IMR-90 (cell line): ENCODE results near the gene GRB10. TPM values are rescaled to one million over a fixed set of nuclear protein-coding genes. Genes with fewer than 3 reads are reported as not detected.

Source experiments
- ATAC-seq: fragments of 200-7000 bp; cut with Tn5 transposase; 2 replicates; pipeline ENCODE4 v1.9.1; 2020; ENCODE audit warnings: low read depth, mild to moderate bottlenecking, moderate library complexity
- BruUV-seq: library from RNA; stranded (reverse); fragments of 400-500 nt; replicated peaks from 2 replicates; lab custom pipeline; 2021; lab: Mats Ljungman, UMichigan
- CTCF ChIA-PET: fragments of 300-600 bp; formaldehyde crosslinking; extraction: SDS; loops from one replicate; lab custom pipeline; 2021; ENCODE audit warnings: antibody characterized with exemption; lab: Yijun Ruan, JAX
- POLR2A ChIA-PET: fragments of 300-600 bp; sonication (Branson Sonifier 250); formaldehyde crosslinking; loops from one replicate; lab custom pipeline; 2022; ENCODE audit warnings: antibody characterized with exemption; ENCODE audit not compliant: unreplicated experiment; lab: Charles Lee
- DNase-seq: peaks from one replicate; pipeline ENCODE4 v3.0.0; 2013
- H2AFZ ChIP-seq: replicated peaks from 2 replicates; pipeline ENCODE3; 2013; ENCODE audit warnings: low read length, mild to moderate bottlenecking; ENCODE audit not compliant: poor library complexity
- H2AK5ac ChIP-seq: 2 replicates; pipeline ENCODE4 v1.6.1; 2013; ENCODE audit warnings: low read depth, low read length, inconsistent platforms
- H2AK9ac ChIP-seq: replicated peaks from 2 replicates; pipeline ENCODE3; 2013; ENCODE audit warnings: mild to moderate bottlenecking, low read depth, low read length, moderate library complexity; ENCODE audit not compliant: poor library complexity
- H2BK120ac ChIP-seq: 2 replicates; pipeline ENCODE4 v1.6.1; 2013; ENCODE audit warnings: low read depth, low read length, inconsistent platforms
- H2BK15ac ChIP-seq: 3 replicates; pipeline ENCODE4 v1.6.1; 2013; ENCODE audit warnings: low read depth, low read length, inconsistent platforms
- H2BK20ac ChIP-seq: 2 replicates; pipeline ENCODE4 v1.6.1; 2013; ENCODE audit warnings: low read depth, mild to moderate bottlenecking, inconsistent platforms, low read length, moderate library complexity
- H2BK5ac ChIP-seq: 2 replicates; pipeline ENCODE4 v1.6.1; 2013; ENCODE audit warnings: mild to moderate bottlenecking, low read depth, low read length, inconsistent platforms; ENCODE audit not compliant: poor library complexity, severe bottlenecking
- H3K14ac ChIP-seq: replicated peaks from 2 replicates; pipeline ENCODE4 v1.6.1; 2013; ENCODE audit warnings: low read depth, low read length, inconsistent platforms
- H3K18ac ChIP-seq: 2 replicates; pipeline ENCODE4 v1.6.1; 2013; ENCODE audit warnings: low read depth, low read length, control low read depth
- H3K23ac ChIP-seq: 2 replicates; pipeline ENCODE4 v1.6.1; 2013; ENCODE audit warnings: low read depth, low read length, inconsistent platforms
- H3K27ac ChIP-seq: 2 replicates; pipeline ENCODE4 v1.5.1; 2013; ENCODE audit warnings: mild to moderate bottlenecking, control low read depth, low read length; ENCODE audit not compliant: insufficient read depth
- H3K27me3 ChIP-seq: 2 replicates; pipeline ENCODE4 v1.6.1; 2013; ENCODE audit warnings: low read length; ENCODE audit not compliant: control insufficient read depth, insufficient read depth
- H3K36me3 ChIP-seq: 2 replicates; pipeline ENCODE4 v1.6.1; 2013; ENCODE audit warnings: low read length, mixed read lengths; ENCODE audit not compliant: control insufficient read depth, insufficient read depth
- H3K4ac ChIP-seq: 2 replicates; pipeline ENCODE4 v1.6.1; 2013; ENCODE audit warnings: low read depth, low read length, inconsistent platforms
- H3K4me1 ChIP-seq: 2 replicates; pipeline ENCODE4 v1.6.1; 2013; ENCODE audit warnings: low read length, mixed read lengths; ENCODE audit not compliant: control insufficient read depth, insufficient read depth
- H3K4me2 ChIP-seq: 2 replicates; pipeline ENCODE4 v1.6.1; 2013; ENCODE audit warnings: low read depth, mild to moderate bottlenecking, control low read depth, low read length, moderate library complexity
- H3K4me3 ChIP-seq: 2 replicates; pipeline ENCODE4 v1.5.1; 2013; ENCODE audit warnings: low read depth, mild to moderate bottlenecking, control low read depth, low read length, moderate library complexity; ENCODE audit not compliant: insufficient read depth
- H3K56ac ChIP-seq: 2 replicates; pipeline ENCODE4 v1.6.1; 2013; ENCODE audit warnings: low read length, inconsistent platforms; ENCODE audit not compliant: insufficient read depth; ENCODE audit errors: extremely low read depth
- H3K79me1 ChIP-seq, 2 experiments: 2 replicates each; pipeline ENCODE4 v1.6.1; 2013; ENCODE audit warnings: low read length in 2 of 2, inconsistent platforms in 1 of 2, low read depth in 1 of 2
- H3K9ac ChIP-seq: 2 replicates; pipeline ENCODE4 v1.6.1; 2013; ENCODE audit warnings: low read depth, low read length, control low read depth
- H3K9me1 ChIP-seq: 2 replicates; pipeline ENCODE4 v1.6.1; 2013; ENCODE audit warnings: low read length, inconsistent platforms; ENCODE audit not compliant: insufficient read depth
- H3K9me3 ChIP-seq: 2 replicates; pipeline ENCODE4 v1.6.1; 2013; ENCODE audit warnings: low read length; ENCODE audit not compliant: control insufficient read depth, insufficient read depth
- H4K20me1 ChIP-seq: 2 replicates; pipeline ENCODE4 v1.6.1; 2013; ENCODE audit warnings: low read length, inconsistent platforms; ENCODE audit not compliant: insufficient read depth
- H4K5ac ChIP-seq: 2 replicates; pipeline ENCODE4 v1.6.1; 2013; ENCODE audit warnings: mild to moderate bottlenecking, low read depth, low read length, control low read depth
- H4K8ac ChIP-seq, 2 experiments: 2 replicates each; pipeline ENCODE4 v1.6.1; 2013; ENCODE audit warnings: low read depth in 2 of 2, low read length in 2 of 2, control low read depth in 1 of 2, inconsistent platforms in 1 of 2
- H4K91ac ChIP-seq: 2 replicates; pipeline ENCODE4 v1.6.1; 2013; ENCODE audit warnings: low read depth, low read length, inconsistent platforms; ENCODE audit not compliant: insufficient read depth
- BHLHE40 ChIP-seq: fragments of 150-350 bp; IDR thresholded peaks from 2 replicates; pipeline ENCODE4 v1.6.1; 2016; ENCODE audit warnings: mild to moderate bottlenecking, low read depth, low read length
- CEBPB ChIP-seq: IDR thresholded peaks from 2 replicates; pipeline ENCODE4 v1.6.1; 2012; ENCODE audit warnings: low read depth, low read length, improper control_type of control experiment
- CHD1 ChIP-seq: IDR thresholded peaks from 2 replicates; pipeline ENCODE4 v1.6.1; 2012; ENCODE audit warnings: low read depth, low read length, improper control_type of control experiment
- FOS ChIP-seq: fragments of 150-350 bp; IDR thresholded peaks from 2 replicates; pipeline ENCODE4 v1.6.1; 2016; ENCODE audit warnings: low read depth, low read length
- MAFK ChIP-seq: IDR thresholded peaks from 2 replicates; pipeline ENCODE4 v1.6.1; 2012; ENCODE audit warnings: low read depth, low read length, improper control_type of control experiment
- MAZ ChIP-seq: IDR thresholded peaks from 2 replicates; pipeline ENCODE4 v1.6.1; 2012; ENCODE audit warnings: low read depth, mild to moderate bottlenecking, low read length, improper control_type of control experiment, moderate library complexity, borderline replicate concordance
- MXI1 ChIP-seq: IDR thresholded peaks from 2 replicates; pipeline ENCODE4 v1.6.1; 2012; ENCODE audit warnings: low read depth, mild to moderate bottlenecking, low read length, moderate library complexity, borderline replicate concordance
- NFE2L2 ChIP-seq: fragments of 150-350 bp; IDR thresholded peaks from 2 replicates; pipeline ENCODE4 v1.6.1; 2016; ENCODE audit warnings: low read depth, mild to moderate bottlenecking, low read length
- POLR2A ChIP-seq: IDR thresholded peaks from 2 replicates; pipeline ENCODE4 v1.6.1; 2012; ENCODE audit warnings: mild to moderate bottlenecking, low read depth, low read length
- RAD21 ChIP-seq: IDR thresholded peaks from 2 replicates; pipeline ENCODE4 v1.6.1; 2012; ENCODE audit warnings: low read length, improper control_type of control experiment
- RCOR1 ChIP-seq: IDR thresholded peaks from 2 replicates; pipeline ENCODE4 v1.6.1; 2012; ENCODE audit warnings: mild to moderate bottlenecking, low read length, improper control_type of control experiment; ENCODE audit not compliant: insufficient replicate concordance
- RFX5 ChIP-seq: IDR thresholded peaks from 2 replicates; pipeline ENCODE4 v1.8.0; 2012; ENCODE audit warnings: low read depth, mild to moderate bottlenecking, low read length, moderate library complexity
- SMC3 ChIP-seq: fragments of 150-350 bp; IDR thresholded peaks from 2 replicates; pipeline ENCODE4 v1.6.1; 2016; ENCODE audit warnings: low read depth, mild to moderate bottlenecking, antibody characterized with exemption, low read length, moderate library complexity
- dilution Hi-C: fragments of 300-500 bp; cut with HindIII; formaldehyde crosslinking; loops from one replicate; pipeline ENCODE4 v1.14.3; 2018; ENCODE audit warnings: low sequenced_read_pairs; ENCODE audit not compliant: unreplicated experiment
- in situ Hi-C: fragments of 300-500 bp; cut with MboI; formaldehyde crosslinking; loops from 3 replicates; pipeline ENCODE4 v1.14.3; 2019; ENCODE audit warnings: low sequenced_read_pairs, inconsistent platforms, mixed read lengths
- intact Hi-C: fragments of 100-400 bp; cut with micrococcal nuclease; formaldehyde crosslinking; loops from 2 replicates; pipeline ENCODE4 v1.10.0; 2022
- polyA plus RNA-seq, 3 experiments: library from polyadenylated mRNA; depleted of rRNA; stranded (reverse); fragments of >200 nt; gene quantifications; 2 replicates each; pipeline ENCODE4 v1.2.3, GENCODE V29; 2012; ENCODE audit warnings: low replicate concordance in 1 of 3
- total RNA-seq: library from RNA; depleted of rRNA; stranded (reverse); fragments of >200 nt; gene quantifications from 2 replicates; pipeline ENCODE4 v1.2.3, GENCODE V29; 2012
- TF ChIP-seq, protein P1 (sequence below): fragments of 150-350 bp; IDR thresholded peaks from 2 replicates; pipeline ENCODE4 v1.6.1; 2017; ENCODE audit warnings: mild to moderate bottlenecking, antibody characterized with exemption, low read length, low read depth
- TF ChIP-seq, protein P2 (sequence below): fragments of 150-350 bp; IDR thresholded peaks from 2 replicates; pipeline ENCODE4 v1.6.1; 2016; ENCODE audit warnings: low read depth, mild to moderate bottlenecking, low read length, moderate library complexity, borderline replicate concordance
- TF ChIP-seq, protein P3 (sequence below): conservative IDR thresholded peaks from 2 replicates; pipeline ENCODE4 v1.5.1; 2012; ENCODE audit warnings: mild to moderate bottlenecking, low read depth, low read length, improper control_type of control experiment

Gene GRB10
- total and polyA plus RNA-seq, 2 of the 4 experiments (the other 2 are of a cell fraction): 6.3 to 15.1 TPM

DNA sequence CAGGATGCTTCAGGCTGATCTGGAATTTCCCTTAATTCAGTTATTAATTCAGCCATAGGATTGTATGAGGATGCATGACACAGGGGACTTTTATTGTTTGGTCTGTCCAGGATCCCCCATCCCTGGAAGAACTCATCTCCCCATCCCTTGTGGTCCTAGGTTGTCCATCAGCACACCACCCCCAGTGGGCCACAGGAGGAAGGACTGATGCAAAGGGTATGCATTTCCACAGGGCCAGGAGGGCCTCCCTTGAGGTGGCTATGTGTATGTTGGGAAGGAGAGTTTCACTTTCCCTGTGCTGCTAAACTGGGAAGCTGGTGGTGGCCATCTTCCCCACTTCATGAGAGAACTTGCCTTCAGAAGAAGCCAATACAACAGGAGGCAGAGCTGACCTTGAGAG, 44.6 kb upstream of the GRB10 start:
- H3K79me1 ChIP-seq: no peaks in the 10 kb centered on the region
- H4K8ac ChIP-seq: no peak overlapping the region; a peak in 1 of 4 replicates
- TF ChIP-seq, protein P1, sequence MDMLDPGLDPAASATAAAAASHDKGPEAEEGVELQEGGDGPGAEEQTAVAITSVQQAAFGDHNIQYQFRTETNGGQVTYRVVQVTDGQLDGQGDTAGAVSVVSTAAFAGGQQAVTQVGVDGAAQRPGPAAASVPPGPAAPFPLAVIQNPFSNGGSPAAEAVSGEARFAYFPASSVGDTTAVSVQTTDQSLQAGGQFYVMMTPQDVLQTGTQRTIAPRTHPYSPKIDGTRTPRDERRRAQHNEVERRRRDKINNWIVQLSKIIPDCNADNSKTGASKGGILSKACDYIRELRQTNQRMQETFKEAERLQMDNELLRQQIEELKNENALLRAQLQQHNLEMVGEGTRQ: no peak
- TF ChIP-seq FOS: no peak
- no peak for TF ChIP-seq MAFK
- no peak for TF ChIP-seq CEBPB
- no peak for TF ChIP-seq POLR2A
- no peak for TF ChIP-seq CHD1
- no peak for TF ChIP-seq RFX5
- TF ChIP-seq RAD21: no peak
- TF ChIP-seq BHLHE40: no peak
- TF ChIP-seq, protein P2, sequence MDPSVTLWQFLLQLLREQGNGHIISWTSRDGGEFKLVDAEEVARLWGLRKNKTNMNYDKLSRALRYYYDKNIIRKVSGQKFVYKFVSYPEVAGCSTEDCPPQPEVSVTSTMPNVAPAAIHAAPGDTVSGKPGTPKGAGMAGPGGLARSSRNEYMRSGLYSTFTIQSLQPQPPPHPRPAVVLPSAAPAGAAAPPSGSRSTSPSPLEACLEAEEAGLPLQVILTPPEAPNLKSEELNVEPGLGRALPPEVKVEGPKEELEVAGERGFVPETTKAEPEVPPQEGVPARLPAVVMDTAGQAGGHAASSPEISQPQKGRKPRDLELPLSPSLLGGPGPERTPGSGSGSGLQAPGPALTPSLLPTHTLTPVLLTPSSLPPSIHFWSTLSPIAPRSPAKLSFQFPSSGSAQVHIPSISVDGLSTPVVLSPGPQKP: no peak
- TF ChIP-seq SMC3: no peak
- TF ChIP-seq, protein P3, sequence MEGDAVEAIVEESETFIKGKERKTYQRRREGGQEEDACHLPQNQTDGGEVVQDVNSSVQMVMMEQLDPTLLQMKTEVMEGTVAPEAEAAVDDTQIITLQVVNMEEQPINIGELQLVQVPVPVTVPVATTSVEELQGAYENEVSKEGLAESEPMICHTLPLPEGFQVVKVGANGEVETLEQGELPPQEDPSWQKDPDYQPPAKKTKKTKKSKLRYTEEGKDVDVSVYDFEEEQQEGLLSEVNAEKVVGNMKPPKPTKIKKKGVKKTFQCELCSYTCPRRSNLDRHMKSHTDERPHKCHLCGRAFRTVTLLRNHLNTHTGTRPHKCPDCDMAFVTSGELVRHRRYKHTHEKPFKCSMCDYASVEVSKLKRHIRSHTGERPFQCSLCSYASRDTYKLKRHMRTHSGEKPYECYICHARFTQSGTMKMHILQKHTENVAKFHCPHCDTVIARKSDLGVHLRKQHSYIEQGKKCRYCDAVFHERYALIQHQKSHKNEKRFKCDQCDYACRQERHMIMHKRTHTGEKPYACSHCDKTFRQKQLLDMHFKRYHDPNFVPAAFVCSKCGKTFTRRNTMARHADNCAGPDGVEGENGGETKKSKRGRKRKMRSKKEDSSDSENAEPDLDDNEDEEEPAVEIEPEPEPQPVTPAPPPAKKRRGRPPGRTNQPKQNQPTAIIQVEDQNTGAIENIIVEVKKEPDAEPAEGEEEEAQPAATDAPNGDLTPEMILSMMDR: no peak
- TF ChIP-seq NFE2L2: no peak
- TF ChIP-seq MAZ: no peak
- no peak for TF ChIP-seq MXI1
- TF ChIP-seq RCOR1: no peak
- CTCF ChIA-PET: no interaction called here
- no peaks in the 10 kb centered on the region for H3K36me3 ChIP-seq
- POLR2A ChIA-PET: no interaction called here
- H2AK5ac ChIP-seq: peak overlapping the region; percentile 55
- peaks cover 10% of the 10 kb centered on the region; the same call in 1 of the 2 replicates for H3K9me1 ChIP-seq
- dilution Hi-C loops: no loop called here
- no peak overlapping the region for H3K4me2 ChIP-seq
- H4K5ac ChIP-seq: no peak overlapping the region
- peak overlapping the region; percentile 29; the same call in 2 of the 3 replicates for H2BK15ac ChIP-seq
- H3K4ac ChIP-seq: peak overlapping the region; percentile 76
- no peak overlapping the region for H3K23ac ChIP-seq
- H2AK9ac ChIP-seq: peak overlapping the region; percentile 48
- no peak overlapping the region for H3K27ac ChIP-seq
- H3K4me3 ChIP-seq: no peak overlapping the region
- no peaks in the 10 kb centered on the region for H3K9me3 ChIP-seq
- 0 out of 2 replicates have a peak, but pooled peaks cover 3% of the 10 kb centered on the region for H4K20me1 ChIP-seq
- no peak overlapping the region for H3K18ac ChIP-seq
- no peak overlapping the region for H3K9ac ChIP-seq
- H2AFZ ChIP-seq: no peak overlapping the region
- BruUV-seq: no TSS peak
- peak overlapping the region; percentile 40; the same call in 1 of the 2 replicates for H4K91ac ChIP-seq
- no peak overlapping the region for H2BK5ac ChIP-seq
- intact Hi-C loops: no loop called here
- H3K14ac ChIP-seq: peak overlapping the region; percentile 42; the same call in 1 of the 2 replicates
- no peak for DNase-seq
- H3K56ac ChIP-seq: no peak overlapping the region
- H3K27me3 ChIP-seq: peaks cover 9% of the 10 kb centered on the region
- H2BK20ac ChIP-seq: peak overlapping the region; percentile 72; the same call in 1 of the 2 replicates
- ATAC-seq: no peak
- peaks cover 2% of the 10 kb centered on the region for H3K4me1 ChIP-seq
- peak overlapping the region; percentile 76 for H2BK120ac ChIP-seq
- in situ Hi-C loops: no loop called here
